ENCODE results near the gene UPF2. TPM values are rescaled to one million over a fixed set of nuclear protein-coding genes. Genes with fewer than 3 reads are reported as not detected.
"Not testable (repeated sequence)": the region's sequence is repeated elsewhere in the genome, so short reads cannot be mapped to it uniquely, and the experiment has no call there.

UPF2 gene
- total RNA-seq, 1 donor from 2014 or later, result 19.8 TPM

GRCh38 chr10:11896549-11897200, 145.9 kb downstream of the UPF2 start:
- intact Hi-C loops (cut with DNase I), result no loop called here
- DNase-seq (no peak), ATAC-seq (ENCODE audit: poor library complexity) (no peak)

DNA sequence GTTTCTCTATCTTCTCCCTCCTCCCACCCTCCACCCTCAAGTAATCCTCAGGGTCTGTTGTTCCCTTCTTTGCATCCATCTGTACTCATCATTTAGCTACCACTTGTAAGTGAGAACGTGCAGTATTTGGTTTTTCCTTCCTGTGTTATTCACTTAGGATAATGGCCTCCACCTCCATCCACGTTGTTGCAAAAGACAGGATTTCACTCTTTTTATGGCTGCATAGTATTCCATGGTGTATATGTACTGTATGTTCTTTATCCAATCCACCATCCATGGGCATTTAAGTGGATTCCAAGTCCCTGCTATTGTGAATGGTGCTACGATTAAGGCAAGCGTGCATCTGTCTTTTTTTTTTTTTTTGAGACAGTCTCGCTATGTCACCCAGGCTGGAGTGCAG, 147.0 kb downstream of the UPF2 start:
- intact Hi-C loops (cut with DNase I), result no loop called here
- no peak for DNase-seq
- no peak for ATAC-seq (ENCODE audit: poor library complexity)

DNA sequence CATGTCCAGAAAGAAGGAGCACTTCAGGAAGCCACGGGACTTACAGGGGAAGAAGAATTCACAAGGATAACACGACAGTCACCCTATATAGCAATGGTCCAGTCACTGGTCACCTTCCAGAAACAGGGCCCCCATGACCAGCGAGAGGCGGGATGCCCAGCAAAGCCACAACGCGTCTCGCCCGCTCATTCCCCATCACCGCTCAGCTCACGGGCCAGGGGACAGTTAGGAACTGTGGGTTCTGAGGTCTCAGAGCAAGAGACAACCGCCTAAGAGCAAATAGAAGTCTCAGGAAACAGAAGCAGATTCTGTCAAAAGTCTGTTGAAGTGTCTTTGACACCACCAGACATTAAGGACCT, 147.5 kb downstream of the UPF2 start:
- DNase-seq (no peak), ATAC-seq (ENCODE audit: poor library complexity) (no peak)
- intact Hi-C loops (cut with DNase I), result no loop called here

DNA sequence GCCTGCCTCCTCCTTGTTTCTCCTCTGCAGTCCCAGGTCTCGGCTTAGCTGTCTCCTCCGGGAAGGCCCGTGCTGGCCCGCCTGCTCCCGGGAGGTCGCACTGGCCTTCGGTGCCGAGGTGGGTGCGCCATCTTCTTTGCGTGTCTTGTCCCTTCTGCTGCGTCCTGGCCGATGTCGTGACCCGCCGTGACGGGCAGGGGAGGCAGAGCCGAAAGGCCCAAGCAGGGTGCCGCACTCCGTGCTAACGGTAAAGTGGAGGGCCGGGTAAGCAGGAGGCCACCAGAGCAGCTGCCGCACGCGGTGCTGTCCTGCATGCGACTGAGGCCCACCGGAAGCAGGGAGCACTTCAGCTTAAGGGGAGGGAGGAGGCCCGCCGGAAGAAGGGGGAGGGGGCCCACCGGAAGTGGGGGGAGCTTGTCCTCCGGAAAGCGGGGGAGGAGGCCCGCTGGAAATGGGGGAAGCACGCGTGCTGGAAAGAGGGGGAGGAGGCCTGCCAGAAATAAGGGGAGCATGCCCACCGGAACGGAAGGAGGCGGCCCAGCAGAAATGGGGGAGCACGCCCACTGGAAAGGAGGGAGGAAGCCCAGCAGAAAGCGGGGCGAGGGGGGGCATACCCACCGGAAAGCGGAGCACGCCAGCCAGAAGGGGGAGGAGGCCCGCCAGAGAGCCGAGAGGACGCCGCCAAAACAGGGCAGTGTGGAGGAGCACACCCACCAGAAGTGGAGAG, 148.1 kb downstream of the UPF2 start:
- DNase-seq (no peak), ATAC-seq (ENCODE audit: poor library complexity) (no peak)
- intact Hi-C loops (cut with DNase I), result no loop called here

GRCh38 chr10:11893749-11894278, 148.8 kb downstream of the UPF2 start:
- intact Hi-C loops (cut with DNase I), result no loop called here
- ATAC-seq (ENCODE audit: poor library complexity) (no peak), DNase-seq (no peak)

- DNase-seq, result no peak
- ATAC-seq (ENCODE audit: poor library complexity), result no peak
- intact Hi-C loops (cut with DNase I), result no loop called here
These were observed 150.7 kb downstream of the UPF2 start for GRCh38 chr10:11891776-11892486.

DNA sequence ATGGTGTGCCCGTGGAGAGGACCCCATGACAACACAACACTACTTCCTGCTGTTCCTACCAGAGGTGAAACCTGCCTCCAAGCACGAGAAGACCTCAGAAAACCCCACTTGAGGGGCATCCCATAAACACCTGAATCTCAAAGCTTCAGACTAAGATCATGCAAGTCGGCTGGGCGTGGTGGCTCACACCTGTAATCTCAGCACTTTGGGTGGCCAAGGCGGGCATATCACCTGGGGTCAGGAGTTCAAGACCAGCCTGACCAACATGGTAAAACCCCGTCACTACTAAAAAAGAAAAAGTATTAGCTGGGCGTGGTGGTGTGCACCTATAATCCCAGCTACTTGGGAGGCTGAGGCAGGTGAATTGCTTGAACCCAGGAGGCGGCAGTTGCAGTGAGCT, 153.3 kb downstream of the UPF2 start:
- DNase-seq; ATAC-seq (ENCODE audit: poor library complexity); intact Hi-C loops (cut with DNase I): not testable (repeated sequence)

DNA sequence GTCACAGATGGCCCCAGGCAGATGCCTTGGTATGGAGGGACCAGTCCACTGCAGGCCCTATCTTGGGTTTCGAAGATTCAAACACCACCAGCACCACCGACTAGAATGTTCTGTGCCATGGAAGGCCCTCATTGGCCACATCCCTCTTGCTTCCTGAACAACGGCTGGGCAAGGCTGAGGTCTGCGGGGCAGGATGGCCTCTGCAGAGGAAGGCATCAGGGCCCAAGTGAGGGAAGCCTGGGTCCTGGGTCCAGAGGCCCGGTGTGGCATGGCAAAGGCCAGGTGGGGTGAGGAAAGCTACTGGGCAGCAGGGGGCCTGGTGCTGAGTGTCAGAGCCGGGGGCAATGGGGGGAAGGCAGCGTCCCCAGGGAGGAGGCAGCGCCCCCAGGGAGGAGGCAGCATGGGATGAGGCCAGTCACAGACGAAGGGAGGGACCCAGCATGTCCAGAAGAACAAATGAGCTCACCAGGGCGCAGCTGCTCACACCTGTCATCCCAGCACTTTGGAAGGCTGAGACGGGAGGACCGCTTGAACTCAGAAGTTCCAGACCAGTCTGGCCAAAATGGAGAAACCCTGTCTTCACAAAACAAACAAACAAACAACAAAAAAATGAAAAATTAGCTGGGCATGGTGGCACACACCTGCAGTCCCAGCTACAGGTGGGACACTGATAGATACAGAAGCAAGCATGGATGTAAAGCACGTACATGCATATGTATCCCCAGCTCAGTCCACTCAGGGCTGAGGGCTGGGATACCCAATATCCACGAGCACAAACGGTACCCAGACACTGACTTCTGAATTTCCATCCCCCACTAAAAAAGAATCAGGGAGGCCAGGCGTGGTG, 155.0 kb downstream of the UPF2 start:
- ATAC-seq (ENCODE audit: poor library complexity) (no peak), DNase-seq (no peak)
- intact Hi-C loops (cut with DNase I), result no loop called here

DNA sequence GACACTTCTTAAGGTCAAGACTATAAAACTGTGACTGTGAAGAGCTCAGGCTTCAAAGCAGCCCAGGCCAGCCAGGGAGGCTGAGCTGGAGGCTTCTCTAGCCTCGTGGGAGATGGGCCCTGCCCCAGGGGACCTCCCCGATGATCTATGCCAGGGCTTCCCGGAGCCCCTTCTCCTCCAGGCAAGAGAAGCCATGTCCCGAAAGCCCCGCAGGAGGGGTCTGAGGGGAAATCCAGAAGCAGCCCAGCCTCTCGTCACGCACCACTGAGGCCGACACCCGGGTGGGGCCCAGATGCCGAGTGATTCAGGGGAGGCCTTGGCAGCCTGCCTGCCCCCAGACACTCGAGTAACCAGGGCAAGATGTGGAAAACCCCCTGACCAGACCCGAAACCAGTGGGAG, 155.8 kb downstream of the UPF2 start:
- ATAC-seq (ENCODE audit: poor library complexity) (no peak), DNase-seq (no peak)
- intact Hi-C loops (cut with DNase I), result no loop called here

DNA sequence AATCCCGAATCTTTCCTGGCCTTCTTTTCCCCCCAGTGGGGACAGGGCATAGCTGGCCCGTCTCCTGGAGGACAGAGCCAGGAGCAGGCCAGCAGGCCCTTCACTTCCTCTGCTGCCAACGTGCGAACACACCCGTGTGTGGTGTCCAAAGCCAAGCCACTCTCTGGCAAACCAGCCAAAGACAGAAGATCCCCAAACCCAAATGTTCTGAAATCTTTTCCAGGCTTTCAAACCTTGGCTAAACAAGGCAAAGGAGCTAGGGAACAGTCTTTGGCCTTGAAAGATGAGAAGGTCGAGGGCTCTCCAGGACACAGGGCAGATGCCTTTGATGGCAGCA, 156.5 kb downstream of the UPF2 start:
- ATAC-seq (ENCODE audit: poor library complexity) (peak; percentile 89), DNase-seq (no peak)
- intact Hi-C loops (cut with DNase I), result no loop called here

DNA sequence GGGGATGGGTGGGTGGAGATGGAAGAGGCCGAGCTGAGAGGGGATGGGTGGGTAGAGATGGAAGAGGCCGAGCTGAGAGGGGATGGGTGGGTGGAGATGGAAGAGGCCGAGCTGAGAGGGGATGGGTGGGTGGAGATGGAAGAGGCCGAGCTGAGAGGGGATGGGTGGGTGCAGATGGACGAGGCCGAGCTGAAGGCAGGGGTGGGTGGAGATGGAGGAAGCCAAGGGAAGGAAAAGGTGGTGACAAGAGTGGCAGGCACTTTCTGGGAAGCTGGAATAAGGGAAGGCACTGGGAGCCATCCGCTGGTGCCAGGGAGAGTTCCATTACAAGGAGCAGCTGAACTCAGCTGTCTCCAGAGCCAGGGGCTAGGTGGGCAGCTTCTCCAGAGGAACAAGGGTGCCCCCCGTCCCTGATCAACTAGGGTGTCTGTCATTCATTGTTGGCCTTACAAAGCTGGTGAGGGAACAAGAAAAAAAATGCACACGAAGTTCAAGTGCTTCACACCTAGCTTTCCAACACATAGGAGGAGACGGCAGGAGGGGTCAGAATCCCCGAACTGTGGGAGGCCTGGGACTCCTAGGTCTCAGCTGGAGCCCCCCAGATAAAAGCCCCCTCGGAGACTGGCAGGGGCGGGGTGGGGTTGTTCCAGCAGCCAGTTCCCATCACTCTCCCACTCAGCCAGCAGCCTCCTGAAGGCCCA, 157.0 kb downstream of the UPF2 start:
- DNase-seq (no peak), ATAC-seq (ENCODE audit: poor library complexity) (no peak)
- intact Hi-C loops (cut with DNase I), result no loop called here

GRCh38 chr10:11884706-11885423, 157.7 kb downstream of the UPF2 start:
- intact Hi-C loops (cut with DNase I), result no loop called here
- no peak for ATAC-seq (ENCODE audit: poor library complexity)
- no peak for DNase-seq

DNA sequence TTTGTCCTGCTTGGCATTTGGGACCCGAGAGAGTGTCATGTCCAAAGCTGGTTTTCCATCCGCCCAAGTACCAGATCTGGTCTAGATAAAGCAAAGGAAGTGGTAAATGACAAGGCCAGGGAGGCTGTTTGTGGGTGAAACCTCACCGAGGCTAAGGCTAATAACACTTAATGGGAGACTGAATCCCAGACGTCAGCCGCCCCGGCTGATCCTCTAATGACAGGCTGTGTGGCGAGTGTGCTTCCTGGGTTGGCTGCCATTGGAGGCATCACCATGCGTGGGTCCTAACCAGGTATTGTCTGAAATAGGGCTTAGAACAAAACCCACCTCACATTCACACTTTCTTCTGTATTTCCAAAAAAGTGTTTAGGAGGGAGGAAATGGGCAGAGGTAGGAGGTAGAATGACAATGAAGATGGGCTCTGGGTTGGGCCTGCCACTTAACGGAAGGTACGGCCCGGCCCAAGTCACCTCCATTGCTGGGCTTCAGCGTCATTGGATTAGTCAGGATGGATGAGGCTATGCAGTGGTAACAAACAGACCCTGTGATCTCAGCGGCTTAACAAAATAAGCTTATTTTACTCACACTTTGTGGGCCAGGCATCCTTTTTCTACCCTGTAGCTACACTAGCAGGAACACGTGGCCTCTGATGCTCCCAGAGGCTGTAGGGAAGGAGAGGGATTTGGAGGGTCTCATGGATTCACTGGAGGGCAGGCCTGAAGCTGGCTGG, 159.8 kb downstream of the UPF2 start:
- ATAC-seq (ENCODE audit: poor library complexity) (no peak), DNase-seq (no peak)
- intact Hi-C loops (cut with DNase I), result no loop called here

GRCh38 chr10:11881477-11882417, 160.9 kb downstream of the UPF2 start:
- ATAC-seq (ENCODE audit: poor library complexity), result no peak
- DNase-seq, result no peak
- intact Hi-C loops (cut with DNase I), result no loop called here

GRCh38 chr10:11881030-11881476, 161.6 kb downstream of the UPF2 start:
- intact Hi-C loops (cut with DNase I), result no loop called here
- ATAC-seq (ENCODE audit: poor library complexity), result no peak
- DNase-seq, result no peak

All from Right ventricle myocardium superior (tissue), 1 donor.